B cell (primary cell): Measurements from ENCODE around the gene RBP3.

Experiments used
- CTCF ChIP-seq: fragments of 200-600 bp; IDR thresholded peaks from one replicate; pipeline ENCODE4 v1.8.0; 2022; ENCODE audit warnings: antibody characterized with exemption, mild to moderate bottlenecking
- EZH2 ChIP-seq: IDR thresholded peaks from 2 replicates; pipeline ENCODE4 v1.6.1; 2012; ENCODE audit warnings: borderline replicate concordance, low read depth, mild to moderate bottlenecking, moderate library complexity, low read length; ENCODE audit not compliant: insufficient read depth, poor library complexity, severe bottlenecking

DNA sequence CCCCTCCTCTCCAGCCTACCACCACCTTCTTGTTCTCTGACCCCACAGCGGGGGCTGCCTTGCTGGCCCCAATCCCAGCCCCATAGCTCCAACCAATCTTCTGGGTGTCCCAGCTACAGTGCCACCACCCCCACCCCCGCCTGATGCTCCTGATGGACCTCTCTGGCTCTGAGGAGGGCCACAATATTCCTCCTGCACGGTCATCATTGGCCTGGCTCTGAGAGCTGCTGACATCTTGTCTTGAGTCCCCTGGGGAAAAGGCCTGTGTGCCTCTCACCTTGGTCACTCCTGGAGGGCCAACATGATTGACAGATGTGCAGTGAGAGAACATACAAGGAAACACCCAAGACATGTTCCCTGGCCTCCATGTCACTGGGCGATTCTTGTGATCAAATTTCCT is 18.3 kb upstream of the RBP3 start:
- TF ChIP-seq EZH2, result no peak
- TF ChIP-seq CTCF, result no peak
